Measurements from ENCODE around the gene PARP16.

GRCh38 chr15:65245096-65245856, 41.4 kb downstream of the PARP16 start:
- TF ChIP-seq POLR2AphosphoS5 (IDR thresholded peaks at IDR 0.05) (peak in 3 of 4 donors; percentile 37 to 61 (median 49)), CTCF (IDR thresholded peaks at IDR 0.05) (no peak), POLR2A (IDR thresholded peaks at IDR 0.05) (no peak), EP300 (IDR thresholded peaks at IDR 0.05) (no peak)

All from sigmoid colon (tissue), 4 donors.